Parathyroid adenoma (tissue), 2 donors: Measurements from ENCODE around the gene ASB10.

Source experiments
- H2AFZ ChIP-seq: fragments of 300-600 bp; sonication (generic); one replicate; pipeline ENCODE4 v1.7.0; 2017; ENCODE audit warnings: antibody characterized with exemption, mild to moderate bottlenecking
- H3K27ac ChIP-seq: fragments of 300-600 bp; sonication (generic); one replicate; pipeline ENCODE4 v1.7.0; 2017
- H3K27me3 ChIP-seq: fragments of 300-600 bp; sonication (generic); one replicate; pipeline ENCODE4 v1.7.0; 2017; ENCODE audit warnings: low read length; ENCODE audit not compliant: control insufficient read depth, insufficient read depth
- H3K36me3 ChIP-seq: fragments of 300-600 bp; sonication (generic); one replicate; pipeline ENCODE4 v1.7.0; 2017; ENCODE audit warnings: low read length; ENCODE audit not compliant: control insufficient read depth, insufficient read depth
- H3K4me1 ChIP-seq: fragments of 300-600 bp; sonication (generic); one replicate; pipeline ENCODE4 v1.7.0; 2017; ENCODE audit warnings: control low read depth
- H3K4me2 ChIP-seq: fragments of 300-600 bp; sonication (generic); one replicate; pipeline ENCODE4 v1.7.0; 2017; ENCODE audit warnings: low read length
- H3K4me3 ChIP-seq: fragments of 300-600 bp; sonication (generic); one replicate; pipeline ENCODE4 v1.7.0; 2017; ENCODE audit warnings: low read depth, low read length
- H3K79me2 ChIP-seq: fragments of 300-600 bp; sonication (generic); one replicate; pipeline ENCODE4 v1.7.0; 2017; ENCODE audit warnings: control low read depth
- H3K9ac ChIP-seq: fragments of 300-600 bp; sonication (generic); one replicate; pipeline ENCODE4 v1.7.0; 2017; ENCODE audit warnings: mild to moderate bottlenecking
- H3K9me3 ChIP-seq: fragments of 300-600 bp; sonication (generic); one replicate; pipeline ENCODE4 v1.7.0; 2017; ENCODE audit warnings: low read length; ENCODE audit not compliant: control insufficient read depth
- TF ChIP-seq, protein P1 (sequence below): fragments of 300-600 bp; sonication (generic); IDR thresholded peaks from one replicate; pipeline ENCODE4 v1.7.0; 2017; ENCODE audit warnings: antibody characterized with exemption, mild to moderate bottlenecking
- donor health status: primary hyperparathyroidism.

The ASB10 gene

GRCh38 chr7:151223728-151224127 lies 36.7 kb upstream of the ASB10 start:
- Histone ChIP-seq H3K27ac (no peak overlapping the region), H3K9ac (no peak overlapping the region), H3K9me3 (no peaks in the 10 kb centered on the region), H3K4me3 (no peak overlapping the region), H3K79me2 (peaks cover 18% of the 10 kb centered on the region), H3K4me1 (peaks cover 11% of the 10 kb centered on the region), H2AFZ (no peak overlapping the region), H3K4me2 (no peak overlapping the region), H3K36me3 (no peaks in the 10 kb centered on the region), H3K27me3 (no peaks in the 10 kb centered on the region)
- TF ChIP-seq, protein P1, sequence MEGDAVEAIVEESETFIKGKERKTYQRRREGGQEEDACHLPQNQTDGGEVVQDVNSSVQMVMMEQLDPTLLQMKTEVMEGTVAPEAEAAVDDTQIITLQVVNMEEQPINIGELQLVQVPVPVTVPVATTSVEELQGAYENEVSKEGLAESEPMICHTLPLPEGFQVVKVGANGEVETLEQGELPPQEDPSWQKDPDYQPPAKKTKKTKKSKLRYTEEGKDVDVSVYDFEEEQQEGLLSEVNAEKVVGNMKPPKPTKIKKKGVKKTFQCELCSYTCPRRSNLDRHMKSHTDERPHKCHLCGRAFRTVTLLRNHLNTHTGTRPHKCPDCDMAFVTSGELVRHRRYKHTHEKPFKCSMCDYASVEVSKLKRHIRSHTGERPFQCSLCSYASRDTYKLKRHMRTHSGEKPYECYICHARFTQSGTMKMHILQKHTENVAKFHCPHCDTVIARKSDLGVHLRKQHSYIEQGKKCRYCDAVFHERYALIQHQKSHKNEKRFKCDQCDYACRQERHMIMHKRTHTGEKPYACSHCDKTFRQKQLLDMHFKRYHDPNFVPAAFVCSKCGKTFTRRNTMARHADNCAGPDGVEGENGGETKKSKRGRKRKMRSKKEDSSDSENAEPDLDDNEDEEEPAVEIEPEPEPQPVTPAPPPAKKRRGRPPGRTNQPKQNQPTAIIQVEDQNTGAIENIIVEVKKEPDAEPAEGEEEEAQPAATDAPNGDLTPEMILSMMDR, result no peak

DNA sequence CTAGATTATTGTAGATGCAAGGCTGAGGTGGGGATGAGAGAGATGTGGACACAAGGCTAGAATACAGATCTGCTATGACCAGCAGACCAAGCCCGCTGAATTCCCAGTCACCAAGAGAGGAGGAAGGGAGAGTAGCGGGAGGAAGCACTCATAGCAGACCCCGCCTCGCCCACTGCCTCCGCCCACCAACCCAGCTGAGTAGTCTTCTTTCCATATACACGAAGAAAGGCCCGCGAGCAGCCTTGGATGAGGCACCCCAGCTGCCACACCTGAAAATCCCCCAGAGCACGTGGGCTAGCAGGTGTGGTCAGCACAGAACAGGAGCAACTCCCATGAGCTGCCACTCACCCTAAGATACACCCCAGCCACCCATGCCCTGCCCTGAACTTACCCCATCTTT lies 31.1 kb upstream of the ASB10 start:
- no peaks in the 10 kb centered on the region for H3K79me2 ChIP-seq
- H3K4me3 ChIP-seq, result no peak overlapping the region
- TF ChIP-seq, protein P1, result no peak
- no peak overlapping the region for H3K27ac ChIP-seq
- H3K4me2 ChIP-seq, result no peak overlapping the region
- H3K9ac ChIP-seq, result no peak overlapping the region
- H3K4me1 ChIP-seq, result no peaks in the 10 kb centered on the region
- H2AFZ ChIP-seq, result no peak overlapping the region
- H3K36me3 ChIP-seq, result no peaks in the 10 kb centered on the region
- no peaks in the 10 kb centered on the region for H3K9me3 ChIP-seq
- no peaks in the 10 kb centered on the region for H3K27me3 ChIP-seq

- H3K27ac ChIP-seq, result no peak overlapping the region
- H3K4me2 ChIP-seq, result no peak overlapping the region
- H3K4me3 ChIP-seq, result no peak overlapping the region
- H3K79me2 ChIP-seq, result no peaks in the 10 kb centered on the region
- TF ChIP-seq, protein P1, result no peak
- no peak overlapping the region for H3K9ac ChIP-seq
- no peaks in the 10 kb centered on the region for H3K36me3 ChIP-seq
- H3K9me3 ChIP-seq, result no peaks in the 10 kb centered on the region
- no peaks in the 10 kb centered on the region for H3K27me3 ChIP-seq
- no peaks in the 10 kb centered on the region for H3K4me1 ChIP-seq
- H2AFZ ChIP-seq, result no peak overlapping the region
Measured at GRCh38 chr7:151215396-151215795, 28.3 kb upstream of the ASB10 start.

- Histone ChIP-seq H3K27ac (no peak overlapping the region), H3K79me2 (no peaks in the 10 kb centered on the region), H3K36me3 (no peaks in the 10 kb centered on the region), H3K9me3 (no peaks in the 10 kb centered on the region), H3K4me2 (no peak overlapping the region), H3K4me3 (no peak overlapping the region), H3K4me1 (no peaks in the 10 kb centered on the region), H2AFZ (no peak overlapping the region), H3K9ac (no peak overlapping the region), H3K27me3 (no peaks in the 10 kb centered on the region)
- TF ChIP-seq, protein P1, result no peak
Measured at GRCh38 chr7:151213826-151214225, 26.8 kb upstream of the ASB10 start.

DNA sequence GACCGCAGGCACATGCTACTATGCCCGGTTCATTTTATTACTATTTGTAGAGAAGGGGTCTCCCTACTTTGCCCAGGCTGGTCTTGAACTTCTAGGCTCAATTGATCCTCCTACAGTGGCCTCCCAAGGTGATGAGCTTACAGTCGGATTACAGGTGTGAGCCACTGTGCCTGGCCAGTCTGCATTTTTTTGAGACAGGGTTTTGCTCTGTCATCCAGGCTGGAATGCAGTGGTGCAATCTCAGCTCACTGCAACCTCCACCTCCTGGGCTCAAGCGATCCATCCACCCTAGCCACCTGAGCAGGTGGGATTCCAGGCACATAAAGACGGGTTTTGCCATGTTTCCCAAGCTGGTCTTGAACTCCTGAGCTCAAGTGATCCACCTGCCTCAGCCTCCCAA lies 25.6 kb upstream of the ASB10 start:
- no peaks in the 10 kb centered on the region for H3K4me1 ChIP-seq
- H3K9me3 ChIP-seq, result no peaks in the 10 kb centered on the region
- H2AFZ ChIP-seq, result no peak overlapping the region
- no peak overlapping the region for H3K9ac ChIP-seq
- TF ChIP-seq, protein P1, result no peak
- H3K36me3 ChIP-seq, result no peaks in the 10 kb centered on the region
- H3K27ac ChIP-seq, result no peak overlapping the region
- H3K79me2 ChIP-seq, result no peaks in the 10 kb centered on the region
- H3K27me3 ChIP-seq, result no peaks in the 10 kb centered on the region
- H3K4me3 ChIP-seq, result no peak overlapping the region
- no peak overlapping the region for H3K4me2 ChIP-seq
